ENCODE data around the gene GOLPH3.
"Not testable (repeated sequence)": the region's sequence is repeated elsewhere in the genome, so short reads cannot be mapped to it uniquely, and the experiment has no call there.

Gene GOLPH3

GRCh38 chr5:32174011-32174870, at the start of gene GOLPH3:
Gene GOLPH3, minus strand, starts transcription at chr5:32174319. Its CDS starts 285 bp downstream, at chr5:32174034.
- DNase-seq (ENCODE audit: low read depth), result peak; percentile 88

- no peak for DNase-seq (ENCODE audit: low read depth)
Observed at GRCh38 chr5:32222723-32223470, 48.8 kb upstream of the GOLPH3 start.

GRCh38 chr5:32217886-32218396, 43.8 kb upstream of the GOLPH3 start:
- no peak for DNase-seq (ENCODE audit: low read depth)

GRCh38 chr5:32214344-32214743, 40.2 kb upstream of the GOLPH3 start:
- not testable (repeated sequence) for DNase-seq (ENCODE audit: low read depth)

- no peak for DNase-seq (ENCODE audit: low read depth)
Observed at GRCh38 chr5:32210151-32210550, 36.0 kb upstream of the GOLPH3 start.

- DNase-seq (ENCODE audit: low read depth), result not testable (repeated sequence)
Observed at GRCh38 chr5:32208837-32209236, 34.7 kb upstream of the GOLPH3 start.

- DNase-seq (ENCODE audit: low read depth), result no peak
Observed at GRCh38 chr5:32207355-32207634, 33.2 kb upstream of the GOLPH3 start.

GRCh38 chr5:32206509-32207354, 32.6 kb upstream of the GOLPH3 start:
- DNase-seq (ENCODE audit: low read depth), result no peak

- DNase-seq (ENCODE audit: low read depth), result no peak
Observed at GRCh38 chr5:32206053-32206452, 31.9 kb upstream of the GOLPH3 start.

- DNase-seq (ENCODE audit: low read depth), result no peak
Observed at GRCh38 chr5:32202394-32202793, 28.3 kb upstream of the GOLPH3 start.

GRCh38 chr5:32201122-32201753, 27.1 kb upstream of the GOLPH3 start:
- DNase-seq (ENCODE audit: low read depth), result no peak

GRCh38 chr5:32197032-32197431, 22.9 kb upstream of the GOLPH3 start:
- DNase-seq (ENCODE audit: low read depth), result no peak

GRCh38 chr5:32195265-32195664, 21.1 kb upstream of the GOLPH3 start:
- no peak for DNase-seq (ENCODE audit: low read depth)

- no peak for DNase-seq (ENCODE audit: low read depth)
Observed at GRCh38 chr5:32193591-32193990, 19.5 kb upstream of the GOLPH3 start.

- no peak for DNase-seq (ENCODE audit: low read depth)
Observed at GRCh38 chr5:32190095-32190494, 16.0 kb upstream of the GOLPH3 start.

GRCh38 chr5:32187675-32188074, 13.6 kb upstream of the GOLPH3 start:
- no peak for DNase-seq (ENCODE audit: low read depth)

GRCh38 chr5:32182463-32183063, 8.4 kb upstream of the GOLPH3 start:
- DNase-seq (ENCODE audit: low read depth), result no peak

- no peak for DNase-seq (ENCODE audit: low read depth)
Observed at GRCh38 chr5:32173267-32174010, 680 bp downstream of the GOLPH3 start.

GRCh38 chr5:32172923-32173266, 1.2 kb downstream of the GOLPH3 start:
- DNase-seq (ENCODE audit: low read depth), result no peak

GRCh38 chr5:32172186-32172911, 1.8 kb downstream of the GOLPH3 start:
- DNase-seq (ENCODE audit: low read depth), result not testable (repeated sequence)
